NCI-H2196 treated with DMSO at 0.1 percent for 48 hours (cell line): ENCODE measurements around the gene KCNAB3.

ENCODE experiments used
- DNase-seq: peaks from one replicate; lab custom pipeline; 2025; ENCODE audit not compliant: unreplicated experiment; lab: John Stamatoyannopoulos, UW

The KCNAB3 gene

GRCh38 chr17:7903154-7904103 is 26.2 kb downstream of the KCNAB3 start:
- DNase-seq: no peak

- DNase-seq: no peak
Observed at GRCh38 chr17:7897773-7898172, 31.9 kb downstream of the KCNAB3 start.

- no peak for DNase-seq
Observed at GRCh38 chr17:7897090-7897489, 32.6 kb downstream of the KCNAB3 start.

GRCh38 chr17:7894866-7895265 is 34.8 kb downstream of the KCNAB3 start:
- no peak for DNase-seq

GRCh38 chr17:7894226-7894625 is 35.4 kb downstream of the KCNAB3 start:
- no peak for DNase-seq

GRCh38 chr17:7893187-7893880 is 36.3 kb downstream of the KCNAB3 start:
- DNase-seq: no peak

GRCh38 chr17:7889166-7889955 is 40.3 kb downstream of the KCNAB3 start:
- DNase-seq: peak; percentile 79

GRCh38 chr17:7888184-7888920 is 41.3 kb downstream of the KCNAB3 start, which contains the start of gene CHD3:
Gene CHD3 (plus strand): TSS chr17:7888789. CDS start chr17:7889001, 212 bp downstream.
- DNase-seq: no peak

- peak; percentile 73 for DNase-seq
Observed at GRCh38 chr17:7887482-7888183, 42.0 kb downstream of the KCNAB3 start.

- DNase-seq: peak; percentile 68
Observed at GRCh38 chr17:7887038-7887481, 42.6 kb downstream of the KCNAB3 start.

GRCh38 chr17:7886227-7887037 is 43.2 kb downstream of the KCNAB3 start:
- no peak for DNase-seq

- DNase-seq: no peak
Observed at GRCh38 chr17:7885367-7886226, 44.1 kb downstream of the KCNAB3 start.

- DNase-seq: no peak
Observed at GRCh38 chr17:7884581-7885366, 44.9 kb downstream of the KCNAB3 start.

GRCh38 chr17:7883781-7884386 is 45.8 kb downstream of the KCNAB3 start:
- DNase-seq: no peak

- no peak for DNase-seq
Observed at GRCh38 chr17:7882629-7883028, 47.0 kb downstream of the KCNAB3 start.

GRCh38 chr17:7882068-7882467 is 47.6 kb downstream of the KCNAB3 start:
- DNase-seq: peak; percentile 20
